ENCODE results near the gene CHST1.

CHST1 gene

DNA sequence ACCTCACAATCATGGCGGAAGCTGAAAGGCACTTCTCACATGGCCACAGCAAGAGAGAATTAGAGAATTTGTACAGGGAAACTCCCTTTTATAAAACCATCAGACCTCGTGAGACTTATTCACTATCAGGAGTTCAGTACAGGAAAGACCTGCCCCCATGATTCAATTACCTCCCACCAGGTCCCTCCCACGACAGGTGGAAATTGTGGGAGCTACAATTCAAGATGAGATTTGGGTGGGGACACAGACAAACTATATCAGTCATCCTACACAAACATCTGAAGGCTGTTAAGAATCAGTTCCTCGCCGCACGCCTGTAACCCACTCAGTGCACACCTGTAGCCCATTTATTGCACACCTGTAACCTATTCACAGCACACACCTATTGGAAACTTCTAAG is 39.8 kb downstream of the CHST1 start:
- Histone ChIP-seq H3K36me3 (no peaks in the 10 kb centered on the region), H3K27ac (no peak overlapping the region), H3K4me1 (ENCODE audit: control insufficient read depth in 1 of 2, insufficient read depth in 1 of 2, low read depth in 1 of 2, low read length in 1 of 2) (no peaks in the 10 kb centered on the region), H3K4me3 (ENCODE audit: low read depth in 1 of 2, low read length in 1 of 2) (no peak overlapping the region), H3K27me3 (peaks cover 52% of the 10 kb centered on the region), H3K9me3 (peaks cover 8% of the 10 kb centered on the region)
- TF ChIP-seq, protein P1, sequence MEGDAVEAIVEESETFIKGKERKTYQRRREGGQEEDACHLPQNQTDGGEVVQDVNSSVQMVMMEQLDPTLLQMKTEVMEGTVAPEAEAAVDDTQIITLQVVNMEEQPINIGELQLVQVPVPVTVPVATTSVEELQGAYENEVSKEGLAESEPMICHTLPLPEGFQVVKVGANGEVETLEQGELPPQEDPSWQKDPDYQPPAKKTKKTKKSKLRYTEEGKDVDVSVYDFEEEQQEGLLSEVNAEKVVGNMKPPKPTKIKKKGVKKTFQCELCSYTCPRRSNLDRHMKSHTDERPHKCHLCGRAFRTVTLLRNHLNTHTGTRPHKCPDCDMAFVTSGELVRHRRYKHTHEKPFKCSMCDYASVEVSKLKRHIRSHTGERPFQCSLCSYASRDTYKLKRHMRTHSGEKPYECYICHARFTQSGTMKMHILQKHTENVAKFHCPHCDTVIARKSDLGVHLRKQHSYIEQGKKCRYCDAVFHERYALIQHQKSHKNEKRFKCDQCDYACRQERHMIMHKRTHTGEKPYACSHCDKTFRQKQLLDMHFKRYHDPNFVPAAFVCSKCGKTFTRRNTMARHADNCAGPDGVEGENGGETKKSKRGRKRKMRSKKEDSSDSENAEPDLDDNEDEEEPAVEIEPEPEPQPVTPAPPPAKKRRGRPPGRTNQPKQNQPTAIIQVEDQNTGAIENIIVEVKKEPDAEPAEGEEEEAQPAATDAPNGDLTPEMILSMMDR (IDR thresholded peaks at IDR 0.05), result no peak

DNA sequence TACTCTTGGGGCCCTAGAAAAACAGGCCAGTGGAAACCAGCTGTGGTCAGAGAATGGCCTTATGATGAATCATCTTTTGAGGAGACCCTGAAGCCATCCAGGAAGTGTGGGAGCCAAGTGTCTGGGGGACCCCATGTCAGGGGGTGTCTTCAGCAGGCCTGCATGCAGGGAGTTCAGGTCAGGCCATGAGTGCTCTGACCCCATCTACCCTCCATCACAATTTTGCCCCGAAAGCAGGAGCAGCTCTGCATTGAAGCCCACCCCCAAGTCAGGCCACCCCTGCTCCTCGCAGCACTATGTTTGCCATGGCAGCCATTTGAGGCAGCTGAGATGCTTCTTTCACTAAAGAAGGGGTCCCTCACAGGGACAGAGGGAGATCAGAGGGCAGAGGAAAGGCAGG is 41.3 kb downstream of the CHST1 start:
- H3K4me3 ChIP-seq (ENCODE audit: low read depth in 1 of 2, low read length in 1 of 2), result no peak overlapping the region
- H3K27me3 ChIP-seq, result peaks cover 53% of the 10 kb centered on the region
- H3K9me3 ChIP-seq, result peaks cover 14% of the 10 kb centered on the region
- TF ChIP-seq, protein P1 (IDR thresholded peaks at IDR 0.05), result no peak
- no peaks in the 10 kb centered on the region for H3K36me3 ChIP-seq
- H3K4me1 ChIP-seq (ENCODE audit: control insufficient read depth in 1 of 2, insufficient read depth in 1 of 2, low read depth in 1 of 2, low read length in 1 of 2), result no peaks in the 10 kb centered on the region
- no peak overlapping the region for H3K27ac ChIP-seq

DNA sequence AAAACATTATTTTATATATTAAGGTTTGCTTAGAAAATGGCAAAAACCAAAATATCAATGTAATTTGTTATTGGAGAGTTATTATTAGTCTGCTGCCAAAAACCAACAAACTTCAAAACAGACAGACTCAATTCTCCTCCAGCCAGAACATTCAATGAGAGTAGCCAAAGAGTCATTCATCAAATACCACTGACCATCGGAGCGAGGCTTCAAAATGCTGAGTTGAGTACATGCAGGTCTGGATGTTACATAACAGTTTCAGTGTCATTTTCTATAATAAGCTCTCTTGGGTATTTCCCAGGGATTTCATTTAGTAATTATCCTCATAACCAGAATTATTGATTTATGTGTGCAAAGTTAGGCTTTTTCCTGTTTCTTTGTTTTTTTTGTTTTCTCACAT is 42.6 kb downstream of the CHST1 start:
- Histone ChIP-seq H3K27me3 (peaks cover 62% of the 10 kb centered on the region), H3K4me3 (ENCODE audit: low read depth in 1 of 2, low read length in 1 of 2) (no peak overlapping the region), H3K9me3 (peaks cover 14% of the 10 kb centered on the region), H3K36me3 (no peaks in the 10 kb centered on the region), H3K27ac (no peak overlapping the region), H3K4me1 (ENCODE audit: control insufficient read depth in 1 of 2, insufficient read depth in 1 of 2, low read depth in 1 of 2, low read length in 1 of 2) (no peaks in the 10 kb centered on the region)
- TF ChIP-seq, protein P1 (IDR thresholded peaks at IDR 0.05), result no peak

DNA sequence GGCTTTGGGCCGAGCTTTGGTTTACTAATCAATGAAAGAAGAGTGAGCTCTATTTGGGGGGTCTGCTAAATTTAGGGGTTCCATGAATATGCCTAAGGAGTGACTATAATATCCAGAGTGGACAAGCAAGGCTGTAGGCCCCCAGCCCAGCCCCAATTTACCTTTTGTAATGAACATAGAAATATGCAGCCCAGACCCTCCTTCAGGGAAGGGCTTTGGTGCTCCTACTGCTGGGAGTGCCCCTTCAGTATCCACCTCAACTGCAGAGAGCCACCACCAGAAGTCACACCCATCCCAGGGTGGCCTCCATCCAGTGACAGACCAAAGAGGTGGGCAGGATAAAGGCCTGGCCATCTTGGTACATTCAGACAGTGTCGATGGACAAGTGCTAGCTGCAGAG is 43.1 kb downstream of the CHST1 start:
- Histone ChIP-seq H3K27ac (no peak overlapping the region), H3K36me3 (no peaks in the 10 kb centered on the region)
- TF ChIP-seq, protein P1 (IDR thresholded peaks at IDR 0.05), result no peak

DNA sequence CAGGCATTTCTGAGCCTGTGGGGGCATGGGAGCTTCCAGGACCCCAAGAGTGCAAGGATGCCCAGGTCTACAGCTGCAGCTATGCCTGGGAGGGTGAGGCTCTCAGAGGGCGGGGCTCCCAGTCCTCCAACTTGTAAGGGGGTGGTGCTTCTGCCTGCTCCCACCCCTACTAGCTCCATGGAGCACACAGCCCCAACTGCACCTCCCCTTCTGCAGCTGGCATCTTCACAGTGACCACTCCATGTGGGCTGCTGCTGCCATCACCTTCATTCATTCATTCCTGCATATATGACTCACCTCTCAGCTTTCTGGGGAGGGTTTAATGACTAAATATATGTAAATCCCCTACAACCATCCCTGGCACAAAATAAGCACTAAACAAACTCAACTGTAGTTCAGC is 43.8 kb downstream of the CHST1 start:
- Histone ChIP-seq H3K27ac (no peak overlapping the region), H3K4me3 (ENCODE audit: low read depth in 1 of 2, low read length in 1 of 2) (no peak overlapping the region), H3K4me1 (ENCODE audit: control insufficient read depth in 1 of 2, insufficient read depth in 1 of 2, low read depth in 1 of 2, low read length in 1 of 2) (no peaks in the 10 kb centered on the region), H3K36me3 (no peaks in the 10 kb centered on the region), H3K27me3 (peaks cover 64% of the 10 kb centered on the region), H3K9me3 (peaks cover 14% of the 10 kb centered on the region)
- TF ChIP-seq, protein P1 (IDR thresholded peaks at IDR 0.05), result no peak

More for the DNA sequence above, 43.1 kb downstream of the CHST1 start:
- Histone ChIP-seq H3K4me1 (ENCODE audit: control insufficient read depth in 1 of 2, insufficient read depth in 1 of 2, low read depth in 1 of 2, low read length in 1 of 2) (no peaks in the 10 kb centered on the region), H3K27me3 (peaks cover 63% of the 10 kb centered on the region), H3K9me3 (peaks cover 14% of the 10 kb centered on the region), H3K4me3 (ENCODE audit: low read depth in 1 of 2, low read length in 1 of 2) (no peak overlapping the region)

DNA sequence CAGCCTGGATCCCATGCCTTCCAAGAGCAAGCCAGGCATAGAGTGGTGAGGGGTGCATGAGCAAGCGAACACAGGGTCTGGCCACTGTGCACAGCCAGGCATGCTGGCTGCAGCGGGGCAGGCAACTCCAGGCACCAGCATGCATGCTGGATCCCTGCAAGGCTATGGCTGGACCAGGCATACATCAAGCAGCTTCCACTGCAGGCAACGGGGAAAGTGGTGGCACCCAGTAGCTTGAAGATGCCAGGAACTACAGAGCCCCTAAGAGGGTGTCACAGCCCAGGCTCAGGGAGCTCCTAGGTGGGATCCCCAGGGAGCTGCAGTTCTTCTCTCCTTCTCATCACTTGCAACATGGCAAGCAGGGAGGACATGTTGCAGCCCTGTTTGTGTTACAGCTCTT is 45.2 kb downstream of the CHST1 start:
- TF ChIP-seq, protein P1 (IDR thresholded peaks at IDR 0.05), result no peak

More for the DNA sequence above, 45.2 kb downstream of the CHST1 start:
- Histone ChIP-seq H3K9me3 (peaks cover 14% of the 10 kb centered on the region), H3K4me1 (ENCODE audit: control insufficient read depth in 1 of 2, insufficient read depth in 1 of 2, low read depth in 1 of 2, low read length in 1 of 2) (no peaks in the 10 kb centered on the region), H3K4me3 (ENCODE audit: low read depth in 1 of 2, low read length in 1 of 2) (no peak overlapping the region), H3K36me3 (no peaks in the 10 kb centered on the region), H3K27ac (no peak overlapping the region), H3K27me3 (peaks cover 55% of the 10 kb centered on the region)
